Fibroblast of lung (primary cell): ENCODE measurements around the gene UBE2E2. TPM values are rescaled to one million over a fixed set of nuclear protein-coding genes. Genes with fewer than 3 reads are reported as not detected.

Source experiments
- DNase-seq, 2 donors: peaks; one replicate each; pipeline versions ENCODE4 v3.0.0 to v3.0.0-alpha.2; 2010; ENCODE audit warnings: low read depth in 2 of 2
- H2AFZ ChIP-seq: 2 replicates; pipeline ENCODE4 v1.5.1; 2012; ENCODE audit warnings: low read length, control low read depth, inconsistent platforms
- H3K27ac ChIP-seq: 2 replicates; pipeline ENCODE4 v1.5.1; 2011; ENCODE audit warnings: low read length, control low read depth; ENCODE audit not compliant: insufficient read depth
- H3K27me3 ChIP-seq: 2 replicates; pipeline ENCODE4 v1.5.1; 2011; ENCODE audit warnings: mild to moderate bottlenecking, low read length; ENCODE audit not compliant: control insufficient read depth, insufficient read depth
- H3K36me3 ChIP-seq: 2 replicates; pipeline ENCODE4 v1.5.1; 2011; ENCODE audit warnings: low read length; ENCODE audit not compliant: control insufficient read depth, insufficient read depth
- H3K4me1 ChIP-seq: 2 replicates; pipeline ENCODE4 v1.5.1; 2011; ENCODE audit warnings: low read length; ENCODE audit not compliant: control insufficient read depth, insufficient read depth; ENCODE audit errors: extremely low read depth
- H3K4me2 ChIP-seq: 2 replicates; pipeline ENCODE4 v1.5.1; 2011; ENCODE audit warnings: low read length, control low read depth; ENCODE audit not compliant: insufficient read depth; ENCODE audit errors: extremely low read depth
- H3K4me3 ChIP-seq, 4 experiments: fragments of 200-600 bp in 1 of 4; sonication (generic) in 1 of 4; replicated peaks in 1 of 4; 2 replicates each; pipeline ENCODE4 v1.5.1; 2011 to 2016; ENCODE audit warnings: low read length in 4 of 4, low read depth in 3 of 4, mild to moderate bottlenecking in 3 of 4, control low read depth in 2 of 4, inconsistent platforms in 1 of 4, mixed read lengths in 1 of 4; ENCODE audit not compliant: insufficient read depth in 1 of 4; ENCODE audit errors: control extremely low read depth in 1 of 4
- H3K79me2 ChIP-seq: 2 replicates; pipeline ENCODE4 v1.5.1; 2012; ENCODE audit warnings: mild to moderate bottlenecking, low read length, inconsistent platforms; ENCODE audit not compliant: control insufficient read depth, insufficient read depth
- H3K9ac ChIP-seq: 2 replicates; pipeline ENCODE4 v1.5.1; 2011; ENCODE audit warnings: mild to moderate bottlenecking, low read length, control low read depth; ENCODE audit not compliant: insufficient read depth
- H3K9me3 ChIP-seq: 2 replicates; pipeline ENCODE4 v1.5.1; 2012; ENCODE audit warnings: low read depth, low read length; ENCODE audit not compliant: control insufficient read depth, insufficient read depth
- H4K20me1 ChIP-seq: 2 replicates; pipeline ENCODE4 v1.5.1; 2011; ENCODE audit warnings: low read length; ENCODE audit not compliant: control insufficient read depth, insufficient read depth; ENCODE audit errors: extremely low read depth
- EZH2 ChIP-seq: IDR thresholded peaks from 2 replicates; pipeline ENCODE4 v1.5.1; 2012; ENCODE audit warnings: low read length, control low read depth, mild to moderate bottlenecking; ENCODE audit errors: missing control alignments
- polyA plus RNA-seq, 2 donors: library from polyadenylated mRNA; depleted of rRNA in 1 of 2; stranded (reverse) in 1 of 2; unstranded in 1 of 2; fragments of >200 nt; gene quantifications; 2 replicates each; pipeline ENCODE4 v1.2.1, GENCODE V29; 2011 to 2012; ENCODE audit warnings: missing spikeins in 1 of 2
- total RNA-seq: library from RNA; depleted of rRNA; stranded (reverse); fragments of >200 nt; gene quantifications from 2 replicates; pipeline ENCODE4 v1.2.1, GENCODE V29; 2014
- TF ChIP-seq, protein P1 (sequence below), 2 donors: IDR thresholded peaks in 1 of 2; conservative IDR thresholded peaks in 1 of 2; 1 replicate in 1 of 2; 2 replicates in 1 of 2; pipeline ENCODE4 v1.5.1; 2011 to 2012; ENCODE audit warnings: low read length in 2 of 2, control low read depth in 1 of 2, inconsistent platforms in 1 of 2, low read depth in 1 of 2, mild to moderate bottlenecking in 1 of 2

UBE2E2 gene
- total and polyA plus RNA-seq, 2 donors (not counting 1 experiment from before 2014, with no cell fraction given): 79.8 to 127 TPM

DNA sequence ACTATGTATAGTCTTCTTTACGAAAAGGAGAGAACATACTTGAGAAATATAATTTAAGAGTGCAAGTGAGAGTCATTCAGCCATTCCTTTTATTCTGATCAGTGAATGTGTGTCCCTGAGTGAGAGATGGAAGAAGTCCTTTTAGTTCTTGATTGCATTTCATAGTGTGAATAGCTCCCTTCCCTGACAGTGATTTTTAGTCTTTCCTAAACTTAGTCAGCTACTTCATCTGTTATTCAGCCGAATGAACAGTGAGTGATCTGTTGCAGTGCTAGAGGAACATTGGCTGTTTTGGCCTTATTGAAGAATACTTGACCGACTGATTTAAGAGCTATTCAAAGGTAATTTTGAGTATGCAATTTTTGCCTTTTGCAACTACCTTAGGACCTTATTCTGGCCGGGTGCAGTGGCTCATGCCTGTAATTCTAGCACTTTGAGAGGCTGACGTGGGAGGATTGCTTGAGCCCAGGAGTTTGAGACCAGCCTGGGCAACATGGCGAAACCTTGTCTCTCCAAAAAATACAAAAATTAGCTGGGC, 45.5 kb downstream of the UBE2E2 start:
- no peak for TF ChIP-seq EZH2
- TF ChIP-seq, protein P1, sequence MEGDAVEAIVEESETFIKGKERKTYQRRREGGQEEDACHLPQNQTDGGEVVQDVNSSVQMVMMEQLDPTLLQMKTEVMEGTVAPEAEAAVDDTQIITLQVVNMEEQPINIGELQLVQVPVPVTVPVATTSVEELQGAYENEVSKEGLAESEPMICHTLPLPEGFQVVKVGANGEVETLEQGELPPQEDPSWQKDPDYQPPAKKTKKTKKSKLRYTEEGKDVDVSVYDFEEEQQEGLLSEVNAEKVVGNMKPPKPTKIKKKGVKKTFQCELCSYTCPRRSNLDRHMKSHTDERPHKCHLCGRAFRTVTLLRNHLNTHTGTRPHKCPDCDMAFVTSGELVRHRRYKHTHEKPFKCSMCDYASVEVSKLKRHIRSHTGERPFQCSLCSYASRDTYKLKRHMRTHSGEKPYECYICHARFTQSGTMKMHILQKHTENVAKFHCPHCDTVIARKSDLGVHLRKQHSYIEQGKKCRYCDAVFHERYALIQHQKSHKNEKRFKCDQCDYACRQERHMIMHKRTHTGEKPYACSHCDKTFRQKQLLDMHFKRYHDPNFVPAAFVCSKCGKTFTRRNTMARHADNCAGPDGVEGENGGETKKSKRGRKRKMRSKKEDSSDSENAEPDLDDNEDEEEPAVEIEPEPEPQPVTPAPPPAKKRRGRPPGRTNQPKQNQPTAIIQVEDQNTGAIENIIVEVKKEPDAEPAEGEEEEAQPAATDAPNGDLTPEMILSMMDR (conservative IDR thresholded peaks at IDR 0.05 in 1 of 2, IDR thresholded peaks at IDR 0.05 in 1 of 2; ENCODE audit: low read depth in 1 of 2, low read length in 2 of 2): no peak
- DNase-seq: no peak
- Histone ChIP-seq H4K20me1 (peaks cover 1% of the 10 kb centered on the region), H3K4me3 (no peak overlapping the region), H3K36me3 (no peaks in the 10 kb centered on the region), H3K9me3 (no peaks in the 10 kb centered on the region), H3K4me2 (no peak overlapping the region), H3K9ac (no peak overlapping the region), H3K4me1 (no peaks in the 10 kb centered on the region), H3K27ac (no peak overlapping the region), H3K27me3 (no peaks in the 10 kb centered on the region), H2AFZ (no peak overlapping the region), H3K79me2 (peaks cover 9% of the 10 kb centered on the region)

DNA sequence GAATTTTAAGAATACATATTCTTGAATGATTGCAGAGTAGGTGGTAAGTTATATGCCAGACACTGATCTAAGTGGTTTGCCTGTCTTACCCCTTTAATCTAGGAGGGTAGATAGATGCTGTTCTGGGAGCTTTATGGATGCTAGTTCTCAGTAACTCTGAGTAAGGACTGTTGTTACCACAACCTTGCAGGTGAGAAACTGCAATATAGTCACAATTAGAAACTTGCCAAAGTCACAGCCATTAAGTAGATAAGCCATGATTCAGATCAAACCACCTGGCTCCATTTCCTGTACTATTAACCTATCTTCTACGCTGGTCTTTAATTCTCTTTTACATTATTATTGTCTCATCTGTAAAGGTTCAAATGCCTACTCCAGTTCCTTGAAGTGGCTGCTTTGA, 46.8 kb downstream of the UBE2E2 start:
- no peaks in the 10 kb centered on the region for H3K9me3 ChIP-seq
- no peak overlapping the region for H3K4me2 ChIP-seq
- H3K4me3 ChIP-seq: no peak overlapping the region
- H3K27me3 ChIP-seq: no peaks in the 10 kb centered on the region
- no peak for TF ChIP-seq EZH2
- TF ChIP-seq, protein P1 (conservative IDR thresholded peaks at IDR 0.05 in 1 of 2, IDR thresholded peaks at IDR 0.05 in 1 of 2; ENCODE audit: low read depth in 1 of 2, low read length in 2 of 2): no peak
- no peak overlapping the region for H3K9ac ChIP-seq
- no peaks in the 10 kb centered on the region for H3K4me1 ChIP-seq
- H3K79me2 ChIP-seq: peaks cover 9% of the 10 kb centered on the region
- H4K20me1 ChIP-seq: peaks cover 1% of the 10 kb centered on the region
- H3K36me3 ChIP-seq: no peaks in the 10 kb centered on the region
- DNase-seq: no peak
- H3K27ac ChIP-seq: no peak overlapping the region
- no peak overlapping the region for H2AFZ ChIP-seq

DNA sequence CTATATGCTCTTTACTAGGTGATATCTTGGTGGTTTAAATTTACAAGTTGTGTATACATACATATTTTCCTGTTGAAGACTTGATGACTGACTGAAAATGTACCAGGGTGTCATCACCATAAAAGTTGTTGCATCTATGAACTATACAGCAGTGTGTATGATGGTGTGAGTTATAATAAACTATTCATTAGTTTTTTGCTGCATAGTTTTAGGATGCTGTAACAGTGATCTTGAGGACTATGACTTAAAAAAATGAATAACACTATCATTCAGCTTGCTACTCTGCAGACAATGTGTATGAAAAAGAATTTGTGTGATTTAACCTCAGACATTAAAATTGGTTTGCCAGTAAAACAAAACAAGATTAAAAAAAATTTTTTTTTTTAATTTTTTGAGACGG, 49.0 kb downstream of the UBE2E2 start:
- Histone ChIP-seq H3K9ac (no peak overlapping the region), H3K27ac (no peak overlapping the region), H3K27me3 (no peaks in the 10 kb centered on the region), H3K4me2 (no peak overlapping the region), H2AFZ (no peak overlapping the region), H3K36me3 (no peaks in the 10 kb centered on the region), H3K4me1 (no peaks in the 10 kb centered on the region), H3K4me3 (no peak overlapping the region), H3K79me2 (peaks cover 14% of the 10 kb centered on the region), H4K20me1 (peaks cover 1% of the 10 kb centered on the region), H3K9me3 (no peaks in the 10 kb centered on the region)
- TF ChIP-seq EZH2: no peak
- TF ChIP-seq, protein P1 (conservative IDR thresholded peaks at IDR 0.05 in 1 of 2, IDR thresholded peaks at IDR 0.05 in 1 of 2; ENCODE audit: low read depth in 1 of 2, low read length in 2 of 2): no peak
- DNase-seq: peak in 1 of 2 donors; percentile 41
